Endothelial cell of umbilical vein (primary cell): ENCODE data around the gene CERS5. TPM values are rescaled to one million over a fixed set of nuclear protein-coding genes. Genes with fewer than 3 reads are reported as not detected.

Experiments used
- BruUV-seq: library from RNA; stranded (reverse); fragments of 400-500 nt; replicated peaks from 2 replicates; lab custom pipeline; 2021; lab: Mats Ljungman, UMichigan
- CTCF ChIA-PET: fragments of 300-600, 350-600 bp; sonication (Branson Sonifier 250); formaldehyde crosslinking; loops from one replicate; lab custom pipeline; 2021; ENCODE audit warnings: antibody characterized with exemption, inconsistent platforms; lab: Charles Lee
- POLR2A ChIA-PET: fragments of 300-600, 350-600 bp; sonication (Branson Sonifier 250); formaldehyde crosslinking; loops from one replicate; lab custom pipeline; 2021; ENCODE audit warnings: antibody characterized with exemption, inconsistent platforms; lab: Charles Lee
- DNase-seq: peaks from one replicate; pipeline ENCODE4 v3.0.0-alpha.2; 2011; ENCODE audit warnings: low read depth, low spot score
- FAIRE-seq: peaks from 2 replicates; lab custom pipeline; 2011; peaks lifted over from hg19 to GRCh38; lab: Jason Lieb, UNC
- H2AFZ ChIP-seq: 2 replicates; pipeline ENCODE4 v1.6.0; 2012; ENCODE audit warnings: low read depth, low read length, control low read depth, inconsistent platforms
- H3K27ac ChIP-seq: 2 replicates; pipeline ENCODE4 v1.5.1; 2011; ENCODE audit warnings: low read depth, mild to moderate bottlenecking, control low read depth, low read length, moderate library complexity; ENCODE audit not compliant: insufficient read depth
- H3K27me3 ChIP-seq, 2 experiments: 2 replicates each; pipeline versions ENCODE4 v1.6.0 to v1.6.1; 2011; ENCODE audit warnings: low read length in 2 of 2, mixed read lengths in 1 of 2; ENCODE audit not compliant: control insufficient read depth in 2 of 2, insufficient read depth in 2 of 2
- H3K36me3 ChIP-seq, 2 experiments: 2 replicates in 1 of 2; 3 replicates in 1 of 2; pipeline ENCODE4 v1.5.1; 2011; ENCODE audit warnings: low read length in 2 of 2, mild to moderate bottlenecking in 1 of 2, moderate library complexity in 1 of 2; ENCODE audit not compliant: control insufficient read depth in 2 of 2, insufficient read depth in 2 of 2; ENCODE audit errors: extremely low read depth in 1 of 2
- H3K4me1 ChIP-seq: 3 replicates; pipeline ENCODE4 v1.5.1; 2011; ENCODE audit warnings: mild to moderate bottlenecking, low read length; ENCODE audit not compliant: control insufficient read depth, insufficient read depth; ENCODE audit errors: extremely low read depth
- H3K4me2 ChIP-seq: 2 replicates; pipeline ENCODE4 v1.6.1; 2011; ENCODE audit warnings: low read length, control low read depth, mixed read lengths; ENCODE audit not compliant: insufficient read depth
- H3K4me3 ChIP-seq, 3 experiments: fragments of 200-600 bp in 1 of 3; sonication (generic), shearing (Covaris generic) in 1 of 3; replicated peaks in 1 of 3; 2 replicates each; pipeline ENCODE4 v1.5.1; 2011 to 2016; ENCODE audit warnings: control low read depth in 3 of 3, low read length in 3 of 3, mild to moderate bottlenecking in 2 of 3, inconsistent platforms in 1 of 3, low read depth in 1 of 3, moderate library complexity in 1 of 3; ENCODE audit not compliant: insufficient read depth in 1 of 3
- H3K79me2 ChIP-seq: 2 replicates; pipeline ENCODE4 v1.6.0; 2012; ENCODE audit warnings: low read length, inconsistent platforms; ENCODE audit not compliant: control insufficient read depth, insufficient read depth
- H3K9ac ChIP-seq: replicated peaks from 2 replicates; pipeline ENCODE3; 2011; ENCODE audit warnings: low read length, control low read depth; ENCODE audit not compliant: insufficient read depth; ENCODE audit errors: extremely low read depth
- H3K9me1 ChIP-seq: replicated peaks from 3 replicates; pipeline ENCODE4 v1.6.0; 2011; ENCODE audit warnings: mild to moderate bottlenecking, low read length; ENCODE audit not compliant: control insufficient read depth, insufficient read depth; ENCODE audit errors: extremely low read depth
- H3K9me3 ChIP-seq: replicated peaks from 2 replicates; pipeline ENCODE4 v1.5.1; 2012; ENCODE audit warnings: low read length, inconsistent platforms; ENCODE audit not compliant: control insufficient read depth, insufficient read depth
- H4K20me1 ChIP-seq: replicated peaks from 2 replicates; pipeline ENCODE3; 2011; ENCODE audit warnings: mild to moderate bottlenecking, low read length; ENCODE audit not compliant: control insufficient read depth, insufficient read depth; ENCODE audit errors: extremely low read depth
- GATA2 ChIP-seq: IDR thresholded peaks from 2 replicates; pipeline ENCODE4 v1.7.0; 2011; ENCODE audit warnings: low read depth, mild to moderate bottlenecking, moderate library complexity, mixed read lengths, low read length; ENCODE audit not compliant: insufficient read length, insufficient read depth
- MAX ChIP-seq: IDR thresholded peaks from 2 replicates; pipeline ENCODE4 v1.6.1; 2011; ENCODE audit not compliant: insufficient read depth, insufficient read length
- POLR2AphosphoS5 ChIP-seq: IDR thresholded peaks from 2 replicates; pipeline ENCODE4 v1.6.1; 2012; ENCODE audit warnings: low read depth, mild to moderate bottlenecking, control low read depth, low read length, moderate library complexity; ENCODE audit not compliant: insufficient read depth
- dilution Hi-C: fragments of 300-500 bp; cut with MboI; formaldehyde crosslinking; loops from one replicate; pipeline ENCODE4 v1.15.0; 2019; ENCODE audit warnings: low sequenced_read_pairs; ENCODE audit not compliant: extremely low pct_ligation_motif_present
- intact Hi-C: fragments of 100-400 bp; cut with micrococcal nuclease; formaldehyde crosslinking; loops from one replicate; pipeline ENCODE4 v1.10.0; 2022
- polyA plus RNA-seq, 4 experiments: library from polyadenylated mRNA; depleted of rRNA in 3 of 4; stranded (reverse) in 3 of 4; unstranded in 1 of 4; fragments of >200 nt; gene quantifications; 2 replicates each; pipeline versions ENCODE4 v1.2.1 to v1.2.3, GENCODE V29; 2011 to 2012; ENCODE audit warnings: missing spikeins in 1 of 4
- total RNA-seq: library from RNA; stranded (reverse); gene quantifications from 2 replicates; pipeline ENCODE4 v1.2.3, GENCODE V29; 2021
- TF ChIP-seq, protein P1 (sequence below), 2 donors: IDR thresholded peaks; 1 replicate in 1 of 2; 2 replicates in 1 of 2; pipeline ENCODE4 v1.5.1; 2011; ENCODE audit warnings: low read length in 2 of 2, mild to moderate bottlenecking in 2 of 2, moderate library complexity in 2 of 2, control low read depth in 1 of 2, inconsistent platforms in 1 of 2, low read depth in 1 of 2; ENCODE audit not compliant: insufficient read depth in 1 of 2; ENCODE audit errors: extremely low read depth in 1 of 2

The CERS5 gene
- total and polyA plus RNA-seq, 2 donors (not counting 3 experiments of a cell fraction or from before 2014, with no cell fraction given), result 60.4 to 108 TPM

DNA sequence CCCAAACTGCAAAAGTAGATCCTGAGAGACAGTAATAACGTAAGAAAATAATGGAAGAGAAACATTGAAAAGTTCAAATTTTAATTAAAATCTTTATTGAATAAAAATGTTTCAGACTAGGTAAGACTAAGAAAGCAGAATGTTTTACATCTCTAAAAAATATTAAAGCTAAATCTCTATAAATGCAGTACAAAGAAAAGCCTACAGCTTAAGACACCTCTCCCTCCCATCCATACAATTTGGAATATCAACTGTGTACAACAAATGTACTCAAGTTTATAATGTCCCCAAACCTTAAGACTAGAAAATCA lies 8.5 kb upstream of the CERS5 start:
- Histone ChIP-seq H3K36me3 (peaks cover 8 to 13% of the 10 kb centered on the region in 2 experiments), H3K27me3 (no peaks in the 10 kb centered on the region)
- FAIRE-seq, result no peak

More for the DNA sequence above, 8.5 kb upstream of the CERS5 start:
- dilution Hi-C loops (no loop called here), intact Hi-C loops (loop anchor here (1.0 to 5.0 kb wide), 5 partner anchors 43 to 208 kb away; no protein-coding TSS in a partner anchor)
- Histone ChIP-seq H3K4me3 (no peak overlapping the region), H2AFZ (no peak overlapping the region), H3K4me1 (no peaks in the 10 kb centered on the region), H4K20me1 (no peaks in the 10 kb centered on the region), H3K27ac (no peak overlapping the region), H3K9me3 (no peaks in the 10 kb centered on the region), H3K79me2 (no peaks in the 10 kb centered on the region), H3K9ac (no peak overlapping the region), H3K4me2 (no peak overlapping the region), H3K9me1 (no peaks in the 10 kb centered on the region)
- POLR2A ChIA-PET, result interaction anchor here (0.7 kb wide), 1 partner anchor 48 kb away, joined by 3 read pairs; no protein-coding TSS in a partner anchor
- CTCF ChIA-PET, result interaction anchor here (0.5 to 9.2 kb wide), 62 partner anchors 9 to 394 kb away, joined by 3 to 181 read pairs (median 5); partner anchors contain the start of genes CERS5, COX14, GPD1 and LIMA1
- no peak for DNase-seq
- BruUV-seq, result no TSS peak
- TF ChIP-seq GATA2, result peak; percentile 18
- TF ChIP-seq, protein P1, sequence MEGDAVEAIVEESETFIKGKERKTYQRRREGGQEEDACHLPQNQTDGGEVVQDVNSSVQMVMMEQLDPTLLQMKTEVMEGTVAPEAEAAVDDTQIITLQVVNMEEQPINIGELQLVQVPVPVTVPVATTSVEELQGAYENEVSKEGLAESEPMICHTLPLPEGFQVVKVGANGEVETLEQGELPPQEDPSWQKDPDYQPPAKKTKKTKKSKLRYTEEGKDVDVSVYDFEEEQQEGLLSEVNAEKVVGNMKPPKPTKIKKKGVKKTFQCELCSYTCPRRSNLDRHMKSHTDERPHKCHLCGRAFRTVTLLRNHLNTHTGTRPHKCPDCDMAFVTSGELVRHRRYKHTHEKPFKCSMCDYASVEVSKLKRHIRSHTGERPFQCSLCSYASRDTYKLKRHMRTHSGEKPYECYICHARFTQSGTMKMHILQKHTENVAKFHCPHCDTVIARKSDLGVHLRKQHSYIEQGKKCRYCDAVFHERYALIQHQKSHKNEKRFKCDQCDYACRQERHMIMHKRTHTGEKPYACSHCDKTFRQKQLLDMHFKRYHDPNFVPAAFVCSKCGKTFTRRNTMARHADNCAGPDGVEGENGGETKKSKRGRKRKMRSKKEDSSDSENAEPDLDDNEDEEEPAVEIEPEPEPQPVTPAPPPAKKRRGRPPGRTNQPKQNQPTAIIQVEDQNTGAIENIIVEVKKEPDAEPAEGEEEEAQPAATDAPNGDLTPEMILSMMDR (IDR thresholded peaks at IDR 0.05; ENCODE audit: extremely low read depth in 1 of 2, insufficient read depth in 1 of 2, low read depth in 1 of 2, low read length in 2 of 2), result no peak
- TF ChIP-seq MAX, result no peak
- TF ChIP-seq POLR2AphosphoS5, result no peak
